Psoas muscle (tissue), 8 donors: ENCODE results near the gene SGSH. TPM values are rescaled to one million over a fixed set of nuclear protein-coding genes. Genes with fewer than 3 reads are reported as not detected.

Experiments used
- ATAC-seq, 4 donors: fragments of 200-7000 bp; cut with Tn5 transposase; one replicate each; pipeline ENCODE4 v1.9.1; 2020; ENCODE audit warnings: moderate library complexity in 3 of 4, mild to moderate bottlenecking in 2 of 4
- DNase-seq, 2 donors: peaks; one replicate each; pipeline ENCODE4 v3.0.0-alpha.2; 2020
- H3K27ac ChIP-seq: fragments of 200-600 bp; one replicate; pipeline ENCODE4 v1.8.0; 2022
- H3K27me3 ChIP-seq, 3 donors: fragments of 200-600 bp in 1 of 3; one replicate each; pipeline versions ENCODE4 v1.6.1 to v1.8.0; 2013 to 2022; ENCODE audit warnings: low read length in 2 of 3, mild to moderate bottlenecking in 2 of 3, moderate library complexity in 1 of 3; ENCODE audit not compliant: insufficient read depth in 3 of 3
- H3K36me3 ChIP-seq, 2 donors: fragments of 200-600 bp in 1 of 2; one replicate each; pipeline versions ENCODE4 v1.6.1 to v1.8.0; 2013 to 2022; ENCODE audit warnings: low read depth in 1 of 2, mild to moderate bottlenecking in 1 of 2, moderate library complexity in 1 of 2; ENCODE audit not compliant: insufficient read depth in 1 of 2
- H3K4me1 ChIP-seq: fragments of 200-600 bp; one replicate; pipeline ENCODE4 v1.8.0; 2022
- H3K4me3 ChIP-seq: fragments of 200-600 bp; one replicate; pipeline ENCODE4 v1.8.0; 2022; ENCODE audit warnings: mild to moderate bottlenecking
- H3K9me3 ChIP-seq: fragments of 200-600 bp; one replicate; pipeline ENCODE4 v1.8.0; 2022
- WGBS, 3 donors: extraction: QIAGEN DNeasy Blood & Tissue Kit; methylation state at CpG; one replicate each; pipeline versions ENCODE4 v1.1.6 to v1.1.7; 2013; 5-methylcytosine and 5-hydroxymethylcytosine counted together
- intact Hi-C, 2 donors: fragments of 100-400 bp; cut with DNase I; formaldehyde crosslinking; loops; one replicate each; pipeline versions ENCODE4 v1.11.0 to v1.14.2; 2022
- polyA plus RNA-seq, 3 donors: library from polyadenylated mRNA; stranded (reverse); fragments of 200-250 nt; gene quantifications; one replicate each; pipeline ENCODE4 v1.2.3, GENCODE V29; 2013
- total RNA-seq, 4 donors: library from RNA; stranded (reverse); fragmentation: NEBNext Ultra II Directional in 2 of 4; extraction: Animal tissue kit (Norgen Biotek cat#: 25700) in 2 of 4; gene quantifications; one replicate each; pipeline versions ENCODE4 v1.2.1 to v1.2.4, GENCODE V29; 2021 to 2023
- TF ChIP-seq, protein P1 (sequence below): fragments of 200-600 bp; IDR thresholded peaks from one replicate; pipeline ENCODE4 v1.8.0; 2022; ENCODE audit warnings: antibody characterized with exemption
- donor health status: healthy with polysubstance abuse.
- donor health status: DM: no; HTN: no; CAD: no; lungs with moderate emphysema.
- donor health status: Bipolar disorder and iron deficiency.
- donor health status: healthy.
- donor health status: DM: yes; HTN: yes; CAD: no.
- donor health status: DM: no; HTN: no; CAD: no.
- donor health status: DM: no; HTN: no; CAD: no.
- donor health status: DM: yes; HTN: yes; CAD: no.

Gene SGSH
- total and polyA plus RNA-seq, 7 donors = 4.7 to 16.6 (median 5.6) TPM

- H3K36me3 ChIP-seq = no peaks in the 10 kb centered on the region
- intact Hi-C loops = no loop called here
- H3K27me3 ChIP-seq = peaks cover 0 to 10% (median 1%) of the 10 kb centered on the region in 3 donors
- no peak overlapping the region for H3K27ac ChIP-seq
- no peak overlapping the region for H3K4me3 ChIP-seq
- no peak for DNase-seq
- no peaks in the 10 kb centered on the region for H3K9me3 ChIP-seq
- TF ChIP-seq, protein P1, sequence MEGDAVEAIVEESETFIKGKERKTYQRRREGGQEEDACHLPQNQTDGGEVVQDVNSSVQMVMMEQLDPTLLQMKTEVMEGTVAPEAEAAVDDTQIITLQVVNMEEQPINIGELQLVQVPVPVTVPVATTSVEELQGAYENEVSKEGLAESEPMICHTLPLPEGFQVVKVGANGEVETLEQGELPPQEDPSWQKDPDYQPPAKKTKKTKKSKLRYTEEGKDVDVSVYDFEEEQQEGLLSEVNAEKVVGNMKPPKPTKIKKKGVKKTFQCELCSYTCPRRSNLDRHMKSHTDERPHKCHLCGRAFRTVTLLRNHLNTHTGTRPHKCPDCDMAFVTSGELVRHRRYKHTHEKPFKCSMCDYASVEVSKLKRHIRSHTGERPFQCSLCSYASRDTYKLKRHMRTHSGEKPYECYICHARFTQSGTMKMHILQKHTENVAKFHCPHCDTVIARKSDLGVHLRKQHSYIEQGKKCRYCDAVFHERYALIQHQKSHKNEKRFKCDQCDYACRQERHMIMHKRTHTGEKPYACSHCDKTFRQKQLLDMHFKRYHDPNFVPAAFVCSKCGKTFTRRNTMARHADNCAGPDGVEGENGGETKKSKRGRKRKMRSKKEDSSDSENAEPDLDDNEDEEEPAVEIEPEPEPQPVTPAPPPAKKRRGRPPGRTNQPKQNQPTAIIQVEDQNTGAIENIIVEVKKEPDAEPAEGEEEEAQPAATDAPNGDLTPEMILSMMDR = no peak
- no peak for ATAC-seq
- 87 to 92% (median 88%) methylated on average over 30 of the region's 30 CpGs for WGBS, 3 donors
- no peaks in the 10 kb centered on the region for H3K4me1 ChIP-seq
These were observed 37.9 kb downstream of the SGSH start for GRCh38 chr17:80182118-80182844.

- WGBS, 3 donors = 90% methylated on average over 17 of the region's 17 CpGs
- H3K27me3 ChIP-seq = peaks cover 0 to 3% (median 1%) of the 10 kb centered on the region in 3 donors
- DNase-seq (no peak), ATAC-seq (peak in 1 of 4 donors; percentile 10)
- no peaks in the 10 kb centered on the region for H3K9me3 ChIP-seq
- no peaks in the 10 kb centered on the region for H3K36me3 ChIP-seq
- no peaks in the 10 kb centered on the region for H3K4me1 ChIP-seq
- intact Hi-C loops = no loop called here
- no peak overlapping the region for H3K4me3 ChIP-seq
- TF ChIP-seq, protein P1 = no peak
- no peak overlapping the region for H3K27ac ChIP-seq
These were observed 38.7 kb downstream of the SGSH start for GRCh38 chr17:80181431-80181830.

- TF ChIP-seq, protein P1 = no peak
- ATAC-seq (no peak), DNase-seq (no peak)
- peaks cover 0 to 1% (median 0%) of the 10 kb centered on the region in 3 donors for H3K27me3 ChIP-seq
- 80 to 82% (median 81%) methylated on average over 14 of the region's 14 CpGs for WGBS, 3 donors
- no peaks in the 10 kb centered on the region for H3K9me3 ChIP-seq
- no peaks in the 10 kb centered on the region for H3K36me3 ChIP-seq
- H3K4me3 ChIP-seq = no peak overlapping the region
- intact Hi-C loops = no loop called here
- H3K4me1 ChIP-seq = no peaks in the 10 kb centered on the region
- no peak overlapping the region for H3K27ac ChIP-seq
These were observed 39.9 kb downstream of the SGSH start for GRCh38 chr17:80180192-80180591.

DNA sequence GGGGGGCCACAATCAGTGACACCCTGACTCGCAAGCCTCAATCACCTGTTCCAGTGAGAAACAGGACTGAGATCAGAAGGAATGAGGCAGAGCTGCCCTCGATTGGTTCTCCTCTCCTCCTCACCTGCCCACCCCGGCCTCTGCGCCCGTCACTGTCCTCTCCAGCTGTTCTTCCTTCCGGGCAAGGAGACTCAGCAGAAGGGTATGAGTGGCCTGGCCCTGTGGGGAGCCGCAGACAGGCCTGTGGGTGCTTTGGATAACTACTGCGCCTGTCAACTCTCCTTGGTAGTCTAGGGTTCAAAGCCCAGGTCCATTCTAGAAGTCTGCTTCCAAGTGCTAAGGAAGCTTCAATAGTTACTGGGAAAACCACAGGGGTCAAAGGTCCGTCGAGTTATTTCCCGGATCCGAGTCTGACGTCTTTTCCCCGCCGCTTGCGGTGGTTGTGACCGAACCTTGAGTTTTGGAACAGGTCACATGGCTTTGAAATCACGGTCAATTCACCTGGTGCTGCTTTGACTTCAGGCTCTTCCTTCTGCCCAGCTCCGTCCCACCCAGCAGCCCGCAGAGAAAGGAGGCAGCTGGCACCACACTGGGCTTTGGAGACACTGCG, 42.0 kb downstream of the SGSH start:
- H3K4me3 ChIP-seq = no peak overlapping the region

More for the DNA sequence above, 42.0 kb downstream of the SGSH start:
- no peak for ATAC-seq
- TF ChIP-seq, protein P1 = no peak
- Histone ChIP-seq H3K27ac (no peak overlapping the region), H3K9me3 (no peaks in the 10 kb centered on the region), H3K4me1 (no peaks in the 10 kb centered on the region), H3K27me3 (no peaks in the 10 kb centered on the region), H3K36me3 (no peaks in the 10 kb centered on the region)
- WGBS, 3 donors = 83 to 85% (median 85%) methylated on average over 21 of the region's 21 CpGs
- no peak for DNase-seq
- intact Hi-C loops = no loop called here
